ENCODE measurements around the gene RANBP10.
"Not testable (repeated sequence)": the region's sequence is repeated elsewhere in the genome, so short reads cannot be mapped to it uniquely, and the experiment has no call there.

Gene RANBP10

GRCh38 chr16:67779256-67780014, 26.9 kb downstream of the RANBP10 start:
- DNase-seq (ENCODE audit: low read depth in 2 of 2), result no peak

- DNase-seq (ENCODE audit: low read depth in 2 of 2), result no peak
Observed at GRCh38 chr16:67775273-67775672, 31.1 kb downstream of the RANBP10 start.

- DNase-seq (ENCODE audit: low read depth in 2 of 2), result no peak
Observed at GRCh38 chr16:67774457-67774853, 31.9 kb downstream of the RANBP10 start.

- no peak for DNase-seq (ENCODE audit: low read depth in 2 of 2)
Observed at GRCh38 chr16:67773569-67774456, 32.5 kb downstream of the RANBP10 start.

GRCh38 chr16:67773099-67773498, 33.3 kb downstream of the RANBP10 start:
- DNase-seq (ENCODE audit: low read depth in 2 of 2), result no peak

- DNase-seq (ENCODE audit: low read depth in 2 of 2), result no peak
Observed at GRCh38 chr16:67770346-67770991, 35.9 kb downstream of the RANBP10 start.

- DNase-seq (ENCODE audit: low read depth in 2 of 2), result no peak
Observed at GRCh38 chr16:67767953-67768352, 38.4 kb downstream of the RANBP10 start.

- DNase-seq (ENCODE audit: low read depth in 2 of 2), result no peak
Observed at GRCh38 chr16:67766291-67766690, 40.1 kb downstream of the RANBP10 start.

GRCh38 chr16:67764158-67764667, 42.1 kb downstream of the RANBP10 start:
- DNase-seq (ENCODE audit: low read depth in 2 of 2), result no peak

- DNase-seq (ENCODE audit: low read depth in 2 of 2), result no peak
Observed at GRCh38 chr16:67763066-67763465, 43.3 kb downstream of the RANBP10 start.

- no peak for DNase-seq (ENCODE audit: low read depth in 2 of 2)
Observed at GRCh38 chr16:67762385-67762784, 44.0 kb downstream of the RANBP10 start.

- no peak for DNase-seq (ENCODE audit: low read depth in 2 of 2)
Observed at GRCh38 chr16:67761924-67762323, 44.4 kb downstream of the RANBP10 start.

- DNase-seq (ENCODE audit: low read depth in 2 of 2), result no peak
Observed at GRCh38 chr16:67760956-67761230, 45.5 kb downstream of the RANBP10 start.

GRCh38 chr16:67760206-67760955, 46.0 kb downstream of the RANBP10 start:
- no peak for DNase-seq (ENCODE audit: low read depth in 2 of 2)

GRCh38 chr16:67758966-67759365, 47.4 kb downstream of the RANBP10 start:
- no peak for DNase-seq (ENCODE audit: low read depth in 2 of 2)

- DNase-seq (ENCODE audit: low read depth in 2 of 2), result no peak
Observed at GRCh38 chr16:67758006-67758405, 48.4 kb downstream of the RANBP10 start.

GRCh38 chr16:67752641-67753040, 53.7 kb downstream of the RANBP10 start:
- no peak for DNase-seq (ENCODE audit: low read depth in 2 of 2)

GRCh38 chr16:67751331-67751730, 55.0 kb downstream of the RANBP10 start:
- DNase-seq (ENCODE audit: low read depth in 2 of 2), result not testable (repeated sequence)

GRCh38 chr16:67750466-67750865, 55.9 kb downstream of the RANBP10 start:
- no peak for DNase-seq (ENCODE audit: low read depth in 2 of 2)

- no peak for DNase-seq (ENCODE audit: low read depth in 2 of 2)
Observed at GRCh38 chr16:67749436-67750078, 56.8 kb downstream of the RANBP10 start.

- no peak for DNase-seq (ENCODE audit: low read depth in 2 of 2)
Observed at GRCh38 chr16:67748834-67749233, 57.5 kb downstream of the RANBP10 start.

Data from activated CD8-positive, alpha-beta memory T cell treated with anti-CD3 and anti-CD28 coated beads for 4 hours (primary cell).